ENCODE data around the gene SRD5A3. TPM values are rescaled to one million over a fixed set of nuclear protein-coding genes. Genes with fewer than 3 reads are reported as not detected.
A peak's percentile ranks its signal among the peaks of the same experiment; 100 is the strongest.

Gene SRD5A3
- total RNA-seq, 1 donor from 2014 or later = 9.5 TPM

- intact Hi-C loops (cut with DNase I) = loop anchor here (1.0 to 5.0 kb wide), 3 partner anchors 49 to 456 kb away; partner anchors contain the start of genes CLOCK and EXOC1
- DNase-seq (ENCODE audit: missing footprints) (peak; percentile 75), ATAC-seq (peak; percentile 45)
Measured at GRCh38 chr4:55396308-55397125, 50.5 kb downstream of the SRD5A3 start.

- ATAC-seq = no peak
- DNase-seq (ENCODE audit: missing footprints) = no peak
- intact Hi-C loops (cut with DNase I) = loop anchor here (5.0 kb wide), 2 partner anchors 150 to 455 kb away; partner anchors contain the start of genes CLOCK and EXOC1
Measured at GRCh38 chr4:55397126-55397436, 51.0 kb downstream of the SRD5A3 start.

- ATAC-seq = no peak
- intact Hi-C loops (cut with DNase I) = loop anchor here (5.0 kb wide), 2 partner anchors 150 to 455 kb away; partner anchors contain the start of genes CLOCK and EXOC1
- no peak for DNase-seq (ENCODE audit: missing footprints)
Measured at GRCh38 chr4:55397520-55398321, 51.7 kb downstream of the SRD5A3 start.

GRCh38 chr4:55398461-55398860 is 52.4 kb downstream of the SRD5A3 start:
- DNase-seq (ENCODE audit: missing footprints) (no peak), ATAC-seq (no peak)
- intact Hi-C loops (cut with DNase I) = loop anchor here (5.0 kb wide), 2 partner anchors 149 to 454 kb away; partner anchors contain the start of genes CLOCK and EXOC1

GRCh38 chr4:55398966-55399365 is 52.9 kb downstream of the SRD5A3 start:
- DNase-seq (ENCODE audit: missing footprints) = no peak
- intact Hi-C loops (cut with DNase I) = loop anchor here (5.0 kb wide), 2 partner anchors 148 to 453 kb away; partner anchors contain the start of genes CLOCK and EXOC1
- ATAC-seq = no peak

- DNase-seq (ENCODE audit: missing footprints) = no peak
- intact Hi-C loops (cut with DNase I) = loop anchor here (5.0 kb wide), 2 partner anchors 148 to 453 kb away; partner anchors contain the start of genes CLOCK and EXOC1
- no peak for ATAC-seq
Measured at GRCh38 chr4:55399581-55399980, 53.5 kb downstream of the SRD5A3 start.

- intact Hi-C loops (cut with DNase I) = no loop called here
- ATAC-seq = no peak
Measured at GRCh38 chr4:55405073-55405472, 59.0 kb downstream of the SRD5A3 start.

GRCh38 chr4:55406545-55406944 is 60.5 kb downstream of the SRD5A3 start:
- intact Hi-C loops (cut with DNase I) = no loop called here
- ATAC-seq (no peak), DNase-seq (ENCODE audit: missing footprints) (no peak)

More at GRCh38 chr4:55405073-55405472, 59.0 kb downstream of the SRD5A3 start:
- DNase-seq (ENCODE audit: missing footprints) = no peak

GRCh38 chr4:55407119-55407518 is 61.1 kb downstream of the SRD5A3 start:
- DNase-seq (ENCODE audit: missing footprints) = no peak
- intact Hi-C loops (cut with DNase I) = no loop called here
- no peak for ATAC-seq

GRCh38 chr4:55407764-55408163 is 61.7 kb downstream of the SRD5A3 start:
- ATAC-seq (peak; percentile 32), DNase-seq (ENCODE audit: missing footprints) (no peak)
- intact Hi-C loops (cut with DNase I) = no loop called here

- DNase-seq (ENCODE audit: missing footprints) (no peak), ATAC-seq (peak; percentile 42)
- intact Hi-C loops (cut with DNase I) = loop anchor here (5.0 kb wide), 1 partner anchor 138 kb away; the partner anchor contains the start of gene CLOCK
Measured at GRCh38 chr4:55409468-55410171, 63.6 kb downstream of the SRD5A3 start.

- ATAC-seq (no peak), DNase-seq (ENCODE audit: missing footprints) (no peak)
- intact Hi-C loops (cut with DNase I) = loop anchor here (5.0 kb wide), 1 partner anchor 137 kb away; the partner anchor contains the start of gene CLOCK
Measured at GRCh38 chr4:55410431-55410830, 64.4 kb downstream of the SRD5A3 start.

- intact Hi-C loops (cut with DNase I) = loop anchor here (5.0 kb wide), 1 partner anchor 136 kb away; the partner anchor contains the start of gene CLOCK
- no peak for ATAC-seq
- DNase-seq (ENCODE audit: missing footprints) = no peak
Measured at GRCh38 chr4:55411621-55412020, 65.6 kb downstream of the SRD5A3 start.

- ATAC-seq = no peak
- intact Hi-C loops (cut with DNase I) = no loop called here
- DNase-seq (ENCODE audit: missing footprints) = no peak
Measured at GRCh38 chr4:55416176-55416575, 70.1 kb downstream of the SRD5A3 start.

Other genes with a start within 250 kb of the SRD5A3 start
- 23.2 TPM for gene KDR, start 220.6 kb upstream of the SRD5A3 start, total RNA-seq
- 38.3 TPM for gene TMEM165, start 49.7 kb downstream of the SRD5A3 start, total RNA-seq
- 36.2 TPM for gene CLOCK, start 200.7 kb downstream of the SRD5A3 start, total RNA-seq
- gene PDCL2, start 246.0 kb downstream of the SRD5A3 start, total RNA-seq = not detected